K562 (cell line): ENCODE data around the gene ZW10. TPM values are rescaled to one million over a fixed set of nuclear protein-coding genes. Genes with fewer than 3 reads are reported as not detected.

Experiments used
- ATAC-seq: fragments of 200-7000 bp; cut with Tn5 transposase; 3 replicates; pipeline ENCODE4 v1.9.1; 2020; ENCODE audit warnings: moderate library complexity
- BruUV-seq: library from RNA; stranded (reverse); fragments of 400-500 nt; replicated peaks from 2 replicates; lab custom pipeline; 2021; lab: Mats Ljungman, UMichigan
- CTCF ChIA-PET: fragments of 300-600 bp; formaldehyde crosslinking; extraction: SDS; loops from one replicate; lab custom pipeline; 2021; ENCODE audit warnings: low intra/inter-chr PET ratio; lab: Yijun Ruan, JAX
- POLR2A ChIA-PET: fragments of 300-600, 350-650 bp; sonication (Branson Sonifier 250); formaldehyde crosslinking; extraction: SDS; loops from one replicate; lab custom pipeline; 2021; ENCODE audit warnings: antibody characterized with exemption, inconsistent platforms; lab: Yijun Ruan, JAX
- DNase-seq, 4 experiments: peaks; one replicate each; pipeline versions ENCODE4 v3.0.0 to v3.0.0-alpha.2; 2011 to 2018; ENCODE audit warnings: low spot score in 3 of 4, mixed read lengths in 3 of 4; ENCODE audit errors: extremely low read depth in 1 of 4
- FAIRE-seq: peaks from 2 replicates; lab custom pipeline; 2011; peaks lifted over from hg19 to GRCh38; lab: Jason Lieb, UNC
- H2AFZ ChIP-seq: 2 replicates; pipeline ENCODE4 v1.6.0; 2011; ENCODE audit warnings: low read depth, low read length, control low read depth, inconsistent platforms
- H3K27ac ChIP-seq: fragments of 200-600 bp; 3 replicates; pipeline ENCODE4 v1.8.0; 2011; ENCODE audit warnings: low read depth, mild to moderate bottlenecking, control low read depth, inconsistent platforms, low read length, moderate library complexity, mixed read lengths; ENCODE audit errors: extremely low read depth
- H3K27me3 ChIP-seq, 2 experiments: fragments of 300-600 bp in 1 of 2; 2 replicates in 1 of 2; 3 replicates in 1 of 2; pipeline versions ENCODE4 v1.6.0 to v1.8.0; 2011; ENCODE audit warnings: inconsistent platforms in 2 of 2, low read length in 2 of 2, mild to moderate bottlenecking in 1 of 2, mixed read lengths in 1 of 2, moderate library complexity in 1 of 2; ENCODE audit not compliant: control insufficient read depth in 2 of 2, insufficient read depth in 2 of 2
- H3K36me3 ChIP-seq: fragments of 300-600 bp; 3 replicates; pipeline ENCODE4 v1.8.0; 2011; ENCODE audit warnings: mild to moderate bottlenecking, low read length, inconsistent platforms; ENCODE audit not compliant: control insufficient read depth, insufficient read depth
- H3K4me1 ChIP-seq, 2 experiments: fragments of 200-600 bp in 1 of 2; replicated peaks in 1 of 2; 2 replicates in 1 of 2; 3 replicates in 1 of 2; pipeline versions ENCODE4 v1.5.1 to v1.8.0; 2011; ENCODE audit warnings: inconsistent platforms in 2 of 2, low read length in 2 of 2, mild to moderate bottlenecking in 1 of 2, mixed read lengths in 1 of 2, moderate library complexity in 1 of 2; ENCODE audit not compliant: control insufficient read depth in 2 of 2, insufficient read depth in 2 of 2
- H3K4me2 ChIP-seq: 2 replicates; pipeline ENCODE4 v1.6.1; 2011; ENCODE audit warnings: low read length, control low read depth, inconsistent platforms, mixed read lengths; ENCODE audit not compliant: insufficient read depth
- H3K4me3 ChIP-seq: fragments of 200-600 bp; sonication (generic), shearing (Covaris generic); 2 replicates; pipeline ENCODE4 v1.5.1; 2016; ENCODE audit warnings: control low read depth, inconsistent platforms
- H3K79me2 ChIP-seq: fragments of 200-600 bp; 3 replicates; pipeline ENCODE4 v1.8.0; 2011; ENCODE audit warnings: low read length, inconsistent platforms; ENCODE audit not compliant: control insufficient read depth, insufficient read depth
- H3K9ac ChIP-seq, 2 experiments: 2 replicates each; pipeline versions ENCODE4 v1.6.0 to v1.6.1; 2011; ENCODE audit warnings: low read depth in 2 of 2, low read length in 2 of 2, control low read depth in 1 of 2, inconsistent platforms in 1 of 2, mild to moderate bottlenecking in 1 of 2, mixed read lengths in 1 of 2; ENCODE audit not compliant: insufficient read depth in 1 of 2
- H3K9me1 ChIP-seq: one replicate; pipeline ENCODE4 v1.6.0; 2011; ENCODE audit warnings: inconsistent platforms, mild to moderate bottlenecking, low read length, moderate library complexity; ENCODE audit not compliant: control insufficient read depth, insufficient read depth
- H3K9me3 ChIP-seq: replicated peaks from 2 replicates; pipeline ENCODE4 v1.5.1; 2011; ENCODE audit warnings: low read depth, low read length, inconsistent platforms; ENCODE audit not compliant: control insufficient read depth, insufficient read depth
- H4K20me1 ChIP-seq: replicated peaks from 2 replicates; pipeline ENCODE4 v1.6.1; 2011; ENCODE audit warnings: low read length, inconsistent platforms, mixed read lengths; ENCODE audit not compliant: control insufficient read depth, insufficient read depth
- ARID2 ChIP-seq: fragments of 450-650 bp; IDR thresholded peaks from 2 replicates; pipeline ENCODE4 v1.6.1; 2017; ENCODE audit warnings: antibody characterized with exemption, mild to moderate bottlenecking
- CBX1 ChIP-seq: sonication (generic); IDR thresholded peaks from 2 replicates; pipeline ENCODE4 v1.6.1; 2016; ENCODE audit warnings: antibody characterized with exemption, low read depth, mild to moderate bottlenecking
- CEBPG ChIP-seq, 3 experiments: fragments of 200-800 bp in 1 of 3; sonication (Bioruptor generic) in 1 of 3; sonication (generic) in 1 of 3; formaldehyde crosslinking in 1 of 3; IDR thresholded peaks in 2 of 3; conservative IDR thresholded peaks in 1 of 3; 2 replicates each; pipeline versions ENCODE4 v1.6.1 to v1.8.0; 2016 to 2022; ENCODE audit warnings: missing compliant biosample characterization in 2 of 3, missing genetic modification characterization in 2 of 3, mild to moderate bottlenecking in 1 of 3, missing genetic modification reagents in 1 of 3
- CHAMP1 ChIP-seq: fragments of 450-650 bp; IDR thresholded peaks from 2 replicates; pipeline ENCODE4 v1.6.1; 2016; ENCODE audit warnings: mild to moderate bottlenecking
- NCOA2 ChIP-seq, 2 experiments: fragments of 450-650 bp; IDR thresholded peaks; 2 replicates each; pipeline ENCODE4 v1.6.1; 2018; ENCODE audit warnings: mild to moderate bottlenecking in 2 of 2, moderate library complexity in 1 of 2; ENCODE audit not compliant: partially characterized antibody in 2 of 2
- PBX2 ChIP-seq, 2 experiments: IDR thresholded peaks in 1 of 2; conservative IDR thresholded peaks in 1 of 2; 2 replicates each; pipeline ENCODE4 v1.6.1; 2016; ENCODE audit warnings: low read depth in 2 of 2, mild to moderate bottlenecking in 1 of 2, missing compliant biosample characterization in 1 of 2, missing genetic modification characterization in 1 of 2, moderate library complexity in 1 of 2
- RFX1 ChIP-seq: fragments of 450-650 bp; IDR thresholded peaks from 2 replicates; pipeline ENCODE4 v1.6.1; 2016; ENCODE audit warnings: mild to moderate bottlenecking, moderate library complexity
- ZBTB8A ChIP-seq: fragments of 450-650 bp; IDR thresholded peaks from 2 replicates; pipeline ENCODE4 v1.6.1; 2018; ENCODE audit warnings: mild to moderate bottlenecking, moderate library complexity; ENCODE audit not compliant: partially characterized antibody
- ZNF79 ChIP-seq: fragments of 250-450 bp; sonication (Bioruptor Pico); IDR thresholded peaks from 2 replicates; pipeline ENCODE4 v1.4.0; 2020; ENCODE audit warnings: low read depth, mild to moderate bottlenecking, moderate library complexity
- WGBS: fragments of 100-300 bp; shearing (Covaris generic); methylation state at CpG from one replicate; pipeline ENCODE4 v1.1.6; 2016; ENCODE audit warnings: low coverage, mixed read lengths; ENCODE audit not compliant: insufficient coverage; ENCODE audit errors: missing lambda C conversion rate; 5-methylcytosine and 5-hydroxymethylcytosine counted together
- in situ Hi-C: fragments of 300-500 bp; cut with MboI; formaldehyde crosslinking; loops from 4 replicates; pipeline ENCODE4 v1.15.0; 2018; ENCODE audit warnings: inconsistent platforms, mixed read lengths
- intact Hi-C: fragments of 100-400 bp; cut with micrococcal nuclease; formaldehyde crosslinking; loops from 2 replicates; pipeline ENCODE4 v1.14.2; 2022
- polyA plus RNA-seq, 8 experiments: library from polyadenylated mRNA; depleted of rRNA in 4 of 8; stranded (reverse) in 5 of 8; unstranded in 3 of 8; fragments of >200 nt; fragmentation: Nextera tagmentation in 2 of 8; fragmentation: Illumina TruSeq in 1 of 8; extraction: Ambion mirVana in 2 of 8; extraction: Trizol in 1 of 8; gene quantifications; 2 replicates each; pipeline versions ENCODE4 v1.2.1 to v1.2.3, GENCODE V29; 2011 to 2014; ENCODE audit warnings: inconsistent platforms in 1 of 8, missing spikeins in 1 of 8
- total RNA-seq, 7 experiments: library from RNA; depleted of rRNA in 6 of 7; stranded (reverse); fragments of >200 nt in 6 of 7; fragmentation: Illumina TruSeq in 2 of 7; extraction: Trizol in 2 of 7; gene quantifications; 2 replicates each; pipeline versions ENCODE4 v1.2.1 to v1.2.3, GENCODE V29; 2011 to 2021; ENCODE audit warnings: low replicate concordance in 1 of 7

Gene ZW10
- total and polyA plus RNA-seq, 9 of the 15 experiments (the other 6 are each of a cell fraction or from before 2014, with no cell fraction given) = 9.4 to 37.7 (median 25.0) TPM

- Histone ChIP-seq H4K20me1 (no peaks in the 10 kb centered on the region), H3K9me3 (no peaks in the 10 kb centered on the region), H3K27ac (no peak overlapping the region), H3K4me3 (peak overlapping the region; percentile 83), H3K79me2 (peaks cover 25% of the 10 kb centered on the region), H3K4me2 (peak overlapping the region; percentile 92)
- DNase-seq = no peak
- intact Hi-C loops = no loop called here
- CTCF ChIA-PET = no interaction called here
- in situ Hi-C loops = no loop called here
- 0% methylated on average over 1 of the region's 1 CpG for WGBS
- TF ChIP-seq CBX1 (no peak), ZNF79 (CRISPR knock-in tag) (no peak), CEBPG (CRISPR knock-in tag; IDR thresholded peaks at IDR 0.05) (no peak), CEBPG (tag; conservative IDR thresholded peaks at IDR 0.05 in 1 of 2, IDR thresholded peaks at IDR 0.05 in 1 of 2) (peak; percentile 52 to 62; a peak in 1 of 4 replicates), RFX1 (peak; percentile 7; the same call in 1 of the 2 replicates), NCOA2 (IDR thresholded peaks at IDR 0.05; ENCODE audit: partially characterized antibody in 2 of 2) (peak; percentile 20 to 47), PBX2 (CRISPR knock-in tag; IDR thresholded peaks at IDR 0.05; ENCODE audit: low read depth) (no peak), PBX2 (tag; conservative IDR thresholded peaks at IDR 0.05; ENCODE audit: low read depth) (no peak), ZBTB8A (no peak), ARID2 (no peak), CHAMP1 (0 out of 2 replicates have a peak, but pooled peaks have one; percentile 2)
- TF ChIP-seq, all 486 proteins: peak for 4
- H3K9me1 ChIP-seq = no peaks in the 10 kb centered on the region
- BruUV-seq = no TSS peak
- peaks cover 7 to 11% of the 10 kb centered on the region in 2 experiments for H3K27me3 ChIP-seq
- ATAC-seq = no peak
- POLR2A ChIA-PET = interaction anchor here (1.0 kb wide), 2 partner anchors 8 to 33 kb away, joined by 3 to 4 read pairs; no protein-coding TSS in a partner anchor
- peak overlapping the region in 1 of 2 experiments; percentile 83; a peak in 2 of 4 replicates for H3K9ac ChIP-seq
- H3K4me1 ChIP-seq = peaks cover 4 to 6% of the 10 kb centered on the region in 2 experiments; a peak in 4 of 5 replicates
- peak overlapping the region; percentile 93; the same call in 1 of the 2 replicates for H2AFZ ChIP-seq
- FAIRE-seq = no peak
- H3K36me3 ChIP-seq = peaks cover 7% of the 10 kb centered on the region
Observed at GRCh38 chr11:113774174-113774503, 647 bp upstream of the ZW10 start.
